Ishikawa (cell line): Measurements from ENCODE around the gene CERS6.

ENCODE experiments used
- CEBPB ChIP-seq: IDR thresholded peaks from 2 replicates; pipeline ENCODE4 v1.6.1; 2012
- CREB1 ChIP-seq: IDR thresholded peaks from 2 replicates; pipeline ENCODE4 v1.6.1; 2012; ENCODE audit warnings: low read depth
- EGR1 ChIP-seq: IDR thresholded peaks from 2 replicates; pipeline ENCODE4 v1.6.1; 2012
- EP300 ChIP-seq: IDR thresholded peaks from 2 replicates; pipeline ENCODE4 v1.6.1; 2012; ENCODE audit warnings: borderline replicate concordance
- MAX ChIP-seq: IDR thresholded peaks from 2 replicates; pipeline ENCODE4 v1.6.1; 2012
- NFIC ChIP-seq: IDR thresholded peaks from 2 replicates; pipeline ENCODE4 v1.6.1; 2012
- RAD21 ChIP-seq: IDR thresholded peaks from 2 replicates; pipeline ENCODE4 v1.6.1; 2012; ENCODE audit warnings: low read depth
- REST ChIP-seq: IDR thresholded peaks from 2 replicates; pipeline ENCODE4 v1.6.1; 2012; ENCODE audit warnings: low read depth, mild to moderate bottlenecking
- TAF1 ChIP-seq: IDR thresholded peaks from 2 replicates; pipeline ENCODE4 v1.6.1; 2012; ENCODE audit warnings: low read depth, mild to moderate bottlenecking
- TEAD4 ChIP-seq: IDR thresholded peaks from 2 replicates; pipeline ENCODE4 v1.6.1; 2012
- USF1 ChIP-seq: IDR thresholded peaks from 2 replicates; pipeline ENCODE4 v1.6.1; 2012
- YY1 ChIP-seq: IDR thresholded peaks from 2 replicates; pipeline ENCODE4 v1.6.1; 2012; ENCODE audit warnings: low read depth
- ZBTB7A ChIP-seq: IDR thresholded peaks from 2 replicates; pipeline ENCODE4 v1.6.1; 2012; ENCODE audit warnings: low read depth

- TF ChIP-seq RAD21 (no peak), MAX (no peak), REST (no peak), NFIC (no peak), CEBPB (no peak), EP300 (no peak), TAF1 (no peak), YY1 (no peak), TEAD4 (no peak), EGR1 (no peak), ZBTB7A (no peak), CREB1 (no peak), USF1 (no peak)
Observed at GRCh38 chr2:168466834-168467565, 10.9 kb downstream of the CERS6 start.
